ENCODE results near the gene GLS2.
"Not testable (repeated sequence)": the region's sequence is repeated elsewhere in the genome, so short reads cannot be mapped to it uniquely, and the experiment has no call there.

GLS2 gene

DNA sequence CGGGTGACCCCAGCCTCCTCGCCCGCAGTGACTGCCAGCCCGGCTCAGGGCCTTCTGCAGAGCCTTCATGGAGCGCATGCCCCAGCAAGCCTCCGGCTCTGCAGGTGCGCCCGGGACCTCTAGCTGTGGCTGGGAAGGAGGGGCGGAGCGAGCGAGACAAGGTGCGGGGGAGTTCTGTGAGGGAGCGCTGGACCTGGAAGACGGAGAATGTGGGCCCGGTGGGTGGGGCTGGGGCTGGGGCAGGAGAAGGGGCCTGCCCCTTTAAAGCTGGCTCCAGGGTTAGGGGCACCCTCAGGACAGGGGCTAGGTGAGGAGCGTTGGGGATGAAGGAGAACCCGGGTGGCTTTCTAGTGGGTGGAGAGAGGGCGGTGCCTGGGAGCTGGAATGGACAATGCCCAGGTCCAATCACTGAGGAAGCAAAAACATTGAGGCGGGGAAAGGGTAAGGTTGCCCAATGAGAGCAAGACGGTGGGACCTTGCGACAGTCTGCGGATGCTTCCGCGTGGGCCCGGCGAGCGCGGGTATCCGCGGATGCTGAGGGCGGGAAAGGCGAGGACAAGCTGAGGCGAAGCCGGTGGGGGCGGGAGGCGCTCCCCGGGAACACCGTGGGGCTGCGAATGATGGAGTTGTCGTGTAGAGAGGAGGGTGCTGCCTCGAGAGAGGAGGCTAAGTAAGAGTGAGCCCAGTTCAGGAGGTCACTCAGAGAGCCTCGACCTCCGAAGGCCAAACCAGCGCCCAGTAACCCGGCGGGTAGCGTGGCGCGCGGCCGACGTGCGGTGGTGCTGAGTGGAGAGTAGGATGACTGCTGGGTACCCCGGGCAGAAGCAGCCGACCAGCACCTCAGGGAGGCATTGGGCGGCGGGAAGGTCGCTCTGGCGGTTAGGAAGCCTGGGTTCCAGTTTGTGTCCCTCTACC, at the start of gene GLS2:
Gene GLS2 (minus strand): TSS at position 121 of the 915 bp plus-strand sequence. CDS start 43 bp downstream, at position 78.
- peak; percentile 70 for FAIRE-seq

DNA sequence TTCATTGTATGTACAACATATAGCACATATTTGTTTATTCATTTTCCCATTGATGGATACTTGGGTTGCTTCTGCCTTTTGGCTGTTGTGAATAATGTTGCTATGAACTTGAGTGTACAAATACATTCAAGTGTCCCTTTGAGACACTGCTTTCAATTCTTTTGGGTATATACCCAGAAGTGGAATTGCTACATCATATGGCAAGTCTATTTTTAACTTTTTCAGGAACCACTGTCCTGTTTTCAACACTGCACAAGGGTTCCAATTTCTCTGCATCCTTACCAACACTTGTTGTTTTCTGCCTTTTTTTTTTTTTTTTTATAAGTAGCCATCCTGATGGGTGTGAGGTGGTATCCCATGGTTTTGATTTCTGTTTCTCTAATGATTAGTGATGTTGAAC, 49.6 kb upstream of the GLS2 start:
- FAIRE-seq = no peak
- no peak for DNase-seq (ENCODE audit: insufficient read length, low spot score)

More for the DNA sequence above, at the start of gene GLS2:
- DNase-seq (ENCODE audit: insufficient read length, low spot score) = peak; percentile 88

DNA sequence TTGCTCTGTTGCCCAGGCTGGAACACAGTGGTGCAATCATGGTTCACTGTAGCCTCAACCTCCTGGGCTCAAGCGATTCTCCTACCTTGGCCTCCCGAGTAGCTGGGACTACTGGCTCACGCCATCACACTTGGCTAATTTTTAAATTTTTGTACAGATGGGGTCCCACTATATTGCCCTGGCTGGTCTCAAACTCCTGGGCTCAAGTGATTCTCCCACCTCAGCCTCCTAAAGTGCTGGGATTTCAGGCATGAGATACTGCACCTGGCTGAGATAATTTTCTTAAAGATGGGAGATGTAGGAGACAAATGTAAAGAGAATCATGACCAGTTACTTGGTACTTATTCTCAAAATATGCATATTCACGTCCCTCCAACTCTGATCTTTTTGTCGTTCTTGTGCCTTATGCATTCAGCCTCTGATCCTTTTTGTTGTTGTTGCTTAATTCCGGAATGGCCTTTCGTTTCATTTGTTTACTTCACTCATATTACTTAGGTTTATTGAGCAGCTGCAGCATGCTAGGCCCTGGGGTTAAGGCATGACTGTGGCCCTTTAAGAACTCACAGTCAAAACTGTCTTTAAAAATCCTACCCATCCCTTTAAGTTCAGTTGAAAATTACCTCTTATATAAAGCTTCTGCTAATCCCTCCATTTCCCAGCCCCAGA, 42.6 kb upstream of the GLS2 start:
- DNase-seq (ENCODE audit: insufficient read length, low spot score) = no peak
- FAIRE-seq = no peak

DNA sequence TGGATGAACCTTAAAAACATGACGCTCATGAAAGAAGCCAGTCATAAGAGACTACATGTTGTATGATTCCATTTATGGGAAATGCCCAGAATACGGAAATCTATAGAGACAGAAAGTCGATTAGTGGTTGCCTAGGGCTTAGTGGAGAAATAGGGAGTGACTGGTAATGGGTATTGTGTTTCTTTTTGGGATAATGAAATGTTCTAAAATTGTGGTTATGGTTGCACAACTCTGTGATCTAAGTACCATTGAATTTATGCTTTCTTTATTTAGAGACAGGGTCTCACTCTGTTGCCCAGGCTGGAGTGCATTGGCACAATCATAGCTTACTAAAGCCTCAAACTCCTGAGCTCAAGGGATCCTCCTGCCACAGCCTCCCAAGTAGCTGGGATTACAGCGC, 41.7 kb upstream of the GLS2 start:
- DNase-seq (ENCODE audit: insufficient read length, low spot score) (no peak), FAIRE-seq (no peak)

DNA sequence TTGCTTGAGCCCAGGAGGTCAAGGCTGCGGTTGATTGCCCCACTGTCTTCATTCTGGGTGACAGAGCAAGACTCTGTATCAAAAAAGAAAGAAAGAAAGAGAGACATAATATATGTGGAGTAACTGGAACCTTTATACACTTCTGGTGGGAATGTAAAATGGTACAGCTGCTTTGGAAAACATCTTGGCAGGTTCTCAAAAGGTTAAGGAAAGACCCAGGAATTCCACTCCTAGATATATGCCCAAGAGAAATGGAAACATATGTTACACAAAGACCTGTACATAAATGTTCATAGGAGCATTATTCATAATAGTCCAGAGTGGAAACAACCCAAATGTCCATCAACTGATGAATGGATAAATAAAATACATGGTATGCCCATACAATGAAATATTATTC, 40.9 kb upstream of the GLS2 start:
- DNase-seq (ENCODE audit: insufficient read length, low spot score) (no peak), FAIRE-seq (no peak)

DNA sequence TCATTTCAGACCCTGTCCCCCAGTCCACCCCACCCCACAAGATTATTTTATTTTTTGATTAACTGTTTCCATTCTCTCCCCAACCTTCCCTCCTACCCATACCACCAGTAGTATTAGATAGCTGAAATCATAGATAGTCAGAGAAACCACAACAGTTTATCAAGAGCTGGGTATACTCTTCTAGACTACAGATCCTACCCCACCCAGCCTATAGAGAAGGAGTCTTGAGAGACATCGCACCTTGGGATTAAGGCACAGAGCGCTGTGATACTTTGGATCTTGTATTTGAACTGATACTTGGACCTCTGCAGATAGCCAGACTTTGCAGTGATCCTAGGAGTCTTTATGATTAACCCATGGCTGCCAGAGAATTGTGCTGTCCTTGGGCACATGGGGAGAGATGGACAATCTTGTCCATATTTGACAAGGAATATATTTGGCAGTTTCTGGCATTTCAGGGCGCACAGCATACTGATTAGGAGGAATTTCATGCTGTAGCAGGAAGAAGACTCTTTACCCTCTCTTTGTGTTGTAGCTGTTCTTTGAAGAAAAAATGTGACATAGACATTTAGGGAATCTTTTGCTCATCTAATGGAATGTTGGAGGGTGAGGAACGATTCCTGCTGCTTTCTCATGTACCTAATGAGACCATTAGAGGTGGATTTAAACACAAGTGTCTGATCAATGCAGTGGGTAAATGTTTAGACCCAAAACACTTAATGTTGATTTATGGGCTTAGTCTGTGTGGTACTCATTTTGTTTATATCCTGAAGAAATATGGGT, 34.6 kb upstream of the GLS2 start:
- no peak for DNase-seq (ENCODE audit: insufficient read length, low spot score)
- no peak for FAIRE-seq

DNA sequence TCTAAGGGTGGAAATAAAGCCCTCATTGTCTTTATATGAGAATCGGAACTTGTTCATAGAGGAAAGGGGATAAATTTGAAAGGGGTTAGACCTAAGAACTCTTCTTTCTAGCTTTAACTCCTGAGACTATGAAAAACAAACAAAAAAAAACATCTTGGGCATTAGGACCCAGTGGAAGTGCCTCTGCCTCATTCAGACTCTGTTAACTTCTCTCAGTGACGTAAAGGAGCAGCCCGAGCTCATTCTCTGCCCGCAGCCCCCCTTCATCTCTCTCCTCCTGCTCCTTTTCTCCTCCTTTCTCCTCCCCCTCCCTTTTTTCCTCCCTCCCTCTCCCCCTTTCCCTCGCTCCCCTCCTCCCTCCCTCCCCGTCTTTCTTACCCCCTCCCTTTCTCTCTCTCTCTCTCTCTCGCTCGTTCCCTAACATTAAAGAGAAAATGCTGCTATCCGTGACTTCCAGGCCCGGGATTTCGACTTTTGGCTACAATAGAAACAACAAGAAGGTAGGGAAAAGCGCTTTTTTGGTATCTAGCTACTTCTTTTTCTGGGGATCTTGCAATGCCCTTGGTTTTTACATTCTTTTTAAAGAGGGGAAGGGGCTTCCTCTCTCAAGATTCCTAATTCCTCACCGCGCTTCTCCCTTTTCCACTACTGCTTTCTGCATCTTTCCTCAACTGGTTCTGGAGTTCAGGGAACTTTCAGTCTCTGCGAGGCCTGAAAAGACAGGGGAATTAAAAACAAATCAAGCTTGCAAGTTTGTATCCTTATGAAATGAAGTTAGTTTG, 33.8 kb upstream of the GLS2 start, which contains the start of gene RBMS2:
Gene RBMS2 (plus strand): TSS at position 231 of the 782 bp plus-strand sequence. CDS start 204 bp downstream, at position 435.
- no peak for DNase-seq (ENCODE audit: insufficient read length, low spot score)
- peak; percentile 71 for FAIRE-seq

DNA sequence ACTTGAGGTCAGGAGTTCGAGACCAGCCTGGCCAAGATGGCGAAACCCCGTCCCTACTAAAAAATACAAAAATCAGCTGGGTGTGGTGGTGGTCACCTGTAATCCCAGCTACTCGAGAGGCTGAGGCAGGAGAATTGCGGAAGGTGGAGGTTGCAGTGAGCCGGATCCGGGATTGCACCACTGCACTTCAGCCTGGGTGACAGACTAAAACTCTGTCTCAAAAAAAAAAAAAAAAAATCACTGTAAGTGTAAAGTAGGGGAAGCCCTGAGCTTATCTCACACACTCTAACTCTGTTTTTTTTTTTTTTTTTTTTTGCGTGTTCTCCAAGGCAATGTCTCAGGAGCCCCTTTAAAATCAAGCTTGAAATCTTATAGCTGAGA, 33.2 kb upstream of the GLS2 start:
- no peak for FAIRE-seq
- no peak for DNase-seq (ENCODE audit: insufficient read length, low spot score)

DNA sequence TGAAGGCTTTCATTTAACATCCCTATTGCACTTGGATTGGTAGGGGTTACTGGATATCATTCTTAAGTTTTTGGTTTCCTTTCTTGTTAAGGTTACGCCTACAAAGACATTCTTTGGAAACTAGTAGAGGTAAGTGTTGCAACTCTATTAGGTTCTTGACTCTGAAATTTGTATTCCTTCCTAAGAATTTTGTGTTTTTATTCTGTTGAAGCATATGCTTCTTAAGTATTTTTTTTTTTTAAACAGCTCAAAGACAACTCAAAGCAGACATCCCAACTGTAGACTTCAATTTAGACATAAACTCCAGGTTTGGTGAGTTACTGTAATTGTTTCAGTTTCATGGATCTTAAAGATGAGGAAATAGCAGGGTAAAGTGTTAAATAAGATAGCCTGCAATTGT, 32.5 kb upstream of the GLS2 start:
- DNase-seq (ENCODE audit: insufficient read length, low spot score) = no peak
- no peak for FAIRE-seq

DNA sequence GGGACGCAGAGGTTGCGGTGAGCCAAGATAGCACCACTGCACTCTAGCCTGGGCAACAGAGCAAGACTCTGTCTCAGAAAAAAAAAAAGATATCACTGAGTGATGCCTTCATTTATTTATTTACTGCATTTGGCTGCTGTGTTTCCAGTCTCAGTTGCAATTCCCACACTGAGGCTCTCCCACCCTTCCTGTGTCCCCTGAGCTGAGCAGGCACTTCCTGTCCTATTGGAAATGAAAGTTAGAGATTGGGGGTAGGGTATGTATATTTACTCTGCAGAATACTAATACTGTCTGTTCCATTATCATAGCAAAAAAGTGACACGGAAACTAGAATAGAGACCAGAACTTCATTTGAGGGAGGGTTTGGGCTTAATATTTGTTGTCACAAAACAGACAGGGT, 32.1 kb upstream of the GLS2 start:
- FAIRE-seq (no peak), DNase-seq (ENCODE audit: insufficient read length, low spot score) (no peak)

DNA sequence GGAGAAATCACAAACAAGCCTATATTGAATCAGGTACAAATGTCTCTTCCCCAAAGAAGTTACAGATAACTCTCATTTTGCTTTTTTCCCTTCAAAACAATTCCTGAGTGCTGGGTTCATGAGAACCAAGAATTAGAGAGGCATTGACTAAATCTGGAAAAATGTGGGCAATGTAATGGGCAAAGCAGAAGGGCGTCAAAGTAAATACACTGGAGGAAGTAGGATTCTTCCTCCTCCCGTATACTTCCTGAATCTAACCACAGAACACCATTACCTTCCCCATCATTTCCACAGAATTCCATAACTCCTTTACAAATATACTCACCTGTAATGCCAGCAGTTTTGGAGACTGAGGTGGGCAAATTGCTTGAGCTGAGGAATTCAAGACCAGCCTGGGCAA, 30.6 kb upstream of the GLS2 start:
- no peak for FAIRE-seq
- no peak for DNase-seq (ENCODE audit: insufficient read length, low spot score)

DNA sequence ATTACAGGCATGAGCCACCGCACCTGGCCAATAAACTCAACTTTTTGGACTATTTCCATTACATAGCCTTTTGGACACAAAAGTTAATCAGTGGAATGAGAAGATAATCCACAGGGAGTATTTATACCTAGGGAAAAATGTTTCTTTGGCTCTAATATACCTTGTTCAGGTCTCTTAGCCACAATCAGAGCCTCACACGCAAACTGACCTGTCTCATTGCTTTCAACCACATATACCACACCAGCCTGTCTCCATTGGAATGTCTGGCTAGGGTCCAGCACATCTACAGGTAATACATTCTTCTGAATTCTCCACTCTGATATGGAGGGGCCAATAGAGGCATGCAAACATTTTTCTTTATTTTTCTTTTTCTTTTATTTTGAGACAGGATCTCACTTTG, 29.9 kb upstream of the GLS2 start:
- FAIRE-seq (no peak), DNase-seq (ENCODE audit: insufficient read length, low spot score) (no peak)

DNA sequence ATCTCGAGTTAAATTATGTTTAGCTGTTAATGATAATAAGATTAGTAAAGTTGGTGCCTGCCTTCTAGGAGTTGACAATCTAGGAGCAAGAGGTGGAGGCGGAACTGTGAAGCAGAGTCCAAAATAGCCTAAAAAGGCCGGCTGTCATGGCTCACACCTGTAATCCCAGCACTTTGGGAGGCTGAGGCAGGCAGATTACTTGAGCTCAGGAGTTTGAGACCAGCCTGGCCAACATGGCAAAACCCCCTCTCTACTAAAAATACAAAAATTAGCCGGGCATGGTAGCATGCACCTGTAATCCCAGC, 26.0 kb upstream of the GLS2 start:
- DNase-seq (ENCODE audit: insufficient read length, low spot score) = not testable (repeated sequence)

DNA sequence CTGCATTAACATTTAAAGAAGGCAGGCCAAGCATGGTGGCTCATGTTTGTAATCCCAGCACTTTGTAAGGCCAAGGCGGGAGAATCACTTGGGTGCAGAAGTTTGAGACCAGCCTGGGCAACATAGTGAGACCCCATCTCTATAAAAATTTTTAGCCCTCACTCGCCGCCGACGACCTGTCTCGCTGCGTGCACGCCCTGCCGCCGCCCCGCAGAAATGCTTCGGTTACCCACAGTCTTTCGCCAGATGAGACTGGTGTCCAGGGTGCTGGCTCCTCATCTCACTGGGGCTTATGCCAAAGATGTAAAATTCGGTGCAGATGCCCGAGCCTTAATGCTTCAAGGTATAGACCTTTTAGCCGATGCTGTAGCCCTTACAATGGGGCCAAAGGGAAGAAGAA, 22.8 kb upstream of the GLS2 start:
- no peak for FAIRE-seq
- DNase-seq (ENCODE audit: insufficient read length, low spot score) = no peak

More for the DNA sequence above, 26.0 kb upstream of the GLS2 start:
- not testable (repeated sequence) for FAIRE-seq

DNA sequence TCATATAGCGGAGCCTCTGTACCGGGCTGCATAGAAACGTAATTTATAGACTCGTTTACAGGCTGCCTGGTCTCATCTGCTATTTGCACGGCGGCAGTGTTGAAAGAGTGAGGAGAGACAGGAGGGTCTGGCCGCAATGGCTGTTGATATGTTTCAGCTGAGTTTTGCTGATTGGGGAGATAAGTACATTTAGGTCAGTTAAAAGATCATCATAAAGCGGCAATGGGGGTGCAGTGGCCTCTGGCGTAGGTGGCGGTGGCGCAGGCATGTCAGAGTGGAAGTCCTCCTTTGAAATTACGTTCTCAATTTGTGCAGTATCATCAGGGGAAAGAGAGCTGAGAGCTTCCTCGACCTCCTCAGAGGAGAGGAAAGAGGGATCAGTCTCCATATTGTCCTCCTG, 11.9 kb upstream of the GLS2 start:
- FAIRE-seq; DNase-seq (ENCODE audit: insufficient read length, low spot score): not testable (repeated sequence)

DNA sequence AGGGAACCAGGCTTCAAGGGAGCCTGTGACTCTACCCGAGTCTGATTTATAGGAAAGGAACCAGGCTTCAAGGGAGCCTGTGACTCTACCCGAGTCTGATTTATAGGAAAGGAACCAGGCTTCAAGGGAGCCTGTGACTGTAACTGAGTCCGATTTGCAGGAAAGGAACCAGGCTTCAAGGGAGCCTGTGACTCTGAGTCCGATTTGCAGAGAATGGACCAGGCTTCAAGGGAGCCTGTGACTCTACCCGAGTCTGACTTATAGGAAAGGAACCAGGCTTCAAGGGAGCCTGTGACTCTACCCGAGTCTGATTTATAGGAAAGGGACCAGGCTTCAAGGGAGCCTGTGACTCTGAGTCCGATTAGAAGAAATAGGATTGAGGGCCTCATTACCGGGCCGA, 11.5 kb upstream of the GLS2 start:
- not testable (repeated sequence) for FAIRE-seq; DNase-seq (ENCODE audit: insufficient read length, low spot score)

DNA sequence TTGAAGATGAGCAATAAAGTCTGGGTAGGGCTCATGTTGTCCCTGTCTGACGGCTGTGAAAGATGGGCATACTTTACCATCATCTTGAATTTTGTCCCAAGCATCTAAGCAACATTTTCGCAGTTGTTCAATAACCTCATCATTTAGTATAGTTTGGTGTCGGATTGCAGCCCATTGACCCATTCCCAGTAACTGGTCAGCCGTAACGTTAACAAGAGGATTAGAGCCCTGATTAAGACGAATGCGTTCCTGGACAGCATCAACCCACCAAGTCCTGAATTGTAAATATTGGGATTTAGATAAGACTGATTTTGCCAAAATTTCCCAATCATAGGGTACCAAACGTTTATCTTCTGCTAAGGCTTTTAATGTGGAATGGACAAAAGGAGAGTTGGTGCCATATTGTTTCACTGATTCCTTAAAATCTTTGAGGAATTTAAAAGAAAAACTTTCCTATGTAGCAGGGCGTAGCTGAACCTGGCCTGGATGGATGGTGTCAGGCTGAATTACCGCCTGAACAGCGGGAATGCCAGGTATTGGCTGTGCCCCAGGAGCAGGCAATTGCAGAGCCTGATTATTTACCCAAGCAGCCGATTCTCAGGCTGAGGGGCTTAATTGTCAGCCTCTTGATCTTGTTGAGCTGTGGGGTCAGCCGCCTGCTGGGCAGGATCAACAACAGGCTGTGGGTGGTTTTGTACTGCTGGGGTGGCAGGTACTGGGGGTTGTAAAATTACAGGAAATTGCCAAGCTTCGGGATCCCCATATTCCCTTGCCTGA, 10.4 kb upstream of the GLS2 start:
- not testable (repeated sequence) for FAIRE-seq; DNase-seq (ENCODE audit: insufficient read length, low spot score)

DNA sequence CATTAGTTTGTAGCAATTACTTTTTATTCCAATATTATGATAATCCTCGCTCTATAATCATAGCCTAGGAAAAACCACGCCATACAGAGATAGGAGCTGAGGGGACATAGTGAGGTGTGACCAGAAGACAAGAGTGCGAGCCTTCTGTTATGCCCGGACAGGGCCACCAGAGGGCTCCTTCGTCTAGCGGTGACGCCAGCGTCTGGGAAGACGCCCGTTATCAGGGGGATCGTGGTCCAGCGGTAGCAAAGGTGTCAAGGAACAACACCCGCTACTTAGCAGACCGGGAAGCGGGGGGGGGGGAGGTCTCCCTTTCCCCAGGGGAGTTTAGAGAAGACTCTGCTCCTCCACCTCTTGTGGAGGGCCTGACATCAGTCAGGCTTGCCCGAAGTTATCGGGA, 8.7 kb upstream of the GLS2 start:
- not testable (repeated sequence) for FAIRE-seq; DNase-seq (ENCODE audit: insufficient read length, low spot score)

DNA sequence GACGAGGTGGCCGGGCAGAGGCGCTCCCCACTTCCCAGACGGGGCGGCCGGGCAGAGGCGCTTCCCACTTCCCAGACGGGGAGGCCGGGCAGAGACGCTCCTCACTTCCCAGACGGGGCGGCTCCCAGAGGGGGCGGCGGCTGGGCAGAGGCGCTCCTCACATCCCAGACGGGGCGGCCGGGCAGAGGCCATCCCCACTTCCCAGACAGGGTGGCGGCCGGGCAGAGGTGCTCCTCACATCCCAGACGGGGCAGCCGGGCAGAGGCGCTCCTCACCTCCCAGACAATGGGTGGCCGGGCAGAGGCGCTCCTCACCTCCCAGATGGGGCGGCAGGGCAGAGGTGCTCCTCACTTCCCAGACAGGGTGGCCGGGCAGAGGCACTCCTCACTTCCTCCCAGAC, 6.5 kb upstream of the GLS2 start:
- not testable (repeated sequence) for DNase-seq (ENCODE audit: insufficient read length, low spot score); FAIRE-seq

DNA sequence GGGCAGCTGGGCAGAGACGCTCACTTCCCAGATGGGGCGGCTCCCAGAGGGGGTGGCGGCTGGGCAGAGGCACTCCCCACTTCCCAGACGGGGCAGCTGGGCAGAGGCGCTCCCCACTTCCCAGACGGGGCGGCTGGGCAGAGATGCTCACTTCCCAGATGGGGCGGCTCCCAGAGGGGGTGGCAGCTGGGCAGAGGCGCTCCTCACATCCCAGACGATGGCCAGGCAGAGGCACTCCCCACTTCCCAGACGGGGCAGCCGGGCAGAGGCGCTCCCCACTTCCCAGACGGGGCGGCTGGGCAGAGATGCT, 6.1 kb upstream of the GLS2 start:
- DNase-seq (ENCODE audit: insufficient read length, low spot score); FAIRE-seq: not testable (repeated sequence)
